Neural progenitor cell (in vitro differentiated cells): ENCODE results near the gene OPCML.

Source experiments
- EZH2 ChIP-seq: fragments of 200-600 bp; sonication (generic); IDR thresholded peaks from 2 replicates; pipeline ENCODE4 v1.6.1; 2017; ENCODE audit warnings: antibody characterized with exemption, mild to moderate bottlenecking, moderate library complexity
- TF ChIP-seq, protein P1 (sequence below): fragments of 200-600 bp; sonication (generic); IDR thresholded peaks from 2 replicates; pipeline ENCODE4 v1.5.1; 2017; ENCODE audit warnings: antibody characterized with exemption, mild to moderate bottlenecking

DNA sequence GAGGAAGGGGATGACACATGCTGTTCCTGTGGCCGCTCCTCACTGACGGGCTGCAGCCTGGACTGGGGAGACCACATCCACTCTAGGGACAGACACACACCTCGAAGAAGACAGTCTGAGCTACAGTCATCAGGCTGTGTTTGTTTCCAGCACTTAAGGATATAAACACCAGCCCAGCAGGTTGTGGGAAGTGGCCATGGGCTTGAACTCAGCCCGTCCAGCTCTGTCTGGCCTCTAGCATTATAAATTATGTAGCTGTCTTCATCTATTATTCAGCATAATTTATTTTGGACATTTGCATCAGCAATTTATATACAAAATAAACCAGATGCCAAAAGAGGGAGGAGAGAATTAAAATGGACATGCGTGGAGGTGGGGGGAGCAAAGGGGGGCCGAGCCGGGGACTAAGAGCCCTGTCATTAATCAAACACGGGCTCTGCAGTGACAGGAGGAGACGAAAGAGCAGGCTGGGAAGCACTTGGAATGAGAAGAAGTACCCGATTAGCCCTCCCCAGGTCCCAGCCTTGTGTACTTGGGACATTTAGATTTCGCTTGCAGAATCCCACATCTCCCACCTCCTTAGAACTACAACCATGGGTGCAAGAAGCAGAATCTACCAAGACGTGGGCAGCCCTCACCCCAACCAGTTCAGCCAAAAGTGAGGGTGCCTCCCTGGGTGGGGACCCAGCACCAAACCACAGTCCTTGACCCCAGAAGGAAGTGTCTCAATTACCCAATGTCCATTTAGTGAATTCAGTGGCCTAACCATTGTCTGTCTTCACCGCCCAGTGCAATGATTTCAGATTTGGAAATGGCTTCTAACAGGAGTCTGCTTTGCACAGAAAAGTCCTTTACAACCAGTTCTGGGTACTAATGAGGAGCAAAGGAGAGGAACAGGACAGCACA lies 309.6 kb downstream of the OPCML start:
- TF ChIP-seq, protein P1, sequence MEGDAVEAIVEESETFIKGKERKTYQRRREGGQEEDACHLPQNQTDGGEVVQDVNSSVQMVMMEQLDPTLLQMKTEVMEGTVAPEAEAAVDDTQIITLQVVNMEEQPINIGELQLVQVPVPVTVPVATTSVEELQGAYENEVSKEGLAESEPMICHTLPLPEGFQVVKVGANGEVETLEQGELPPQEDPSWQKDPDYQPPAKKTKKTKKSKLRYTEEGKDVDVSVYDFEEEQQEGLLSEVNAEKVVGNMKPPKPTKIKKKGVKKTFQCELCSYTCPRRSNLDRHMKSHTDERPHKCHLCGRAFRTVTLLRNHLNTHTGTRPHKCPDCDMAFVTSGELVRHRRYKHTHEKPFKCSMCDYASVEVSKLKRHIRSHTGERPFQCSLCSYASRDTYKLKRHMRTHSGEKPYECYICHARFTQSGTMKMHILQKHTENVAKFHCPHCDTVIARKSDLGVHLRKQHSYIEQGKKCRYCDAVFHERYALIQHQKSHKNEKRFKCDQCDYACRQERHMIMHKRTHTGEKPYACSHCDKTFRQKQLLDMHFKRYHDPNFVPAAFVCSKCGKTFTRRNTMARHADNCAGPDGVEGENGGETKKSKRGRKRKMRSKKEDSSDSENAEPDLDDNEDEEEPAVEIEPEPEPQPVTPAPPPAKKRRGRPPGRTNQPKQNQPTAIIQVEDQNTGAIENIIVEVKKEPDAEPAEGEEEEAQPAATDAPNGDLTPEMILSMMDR = no peak
- no peak for TF ChIP-seq EZH2
